ENCODE measurements around the gene CEP295NL. TPM values are rescaled to one million over a fixed set of nuclear protein-coding genes. Genes with fewer than 3 reads are reported as not detected.
A peak's percentile ranks its signal among the peaks of the same experiment; 100 is the strongest.

Gene CEP295NL
- total and polyA plus RNA-seq, 2 of the 13 experiments (the other 11 are each of a cell fraction or from before 2014, with no cell fraction given): not detected

GRCh38 chr17:78925662-78926555 lies 22.9 kb upstream of the CEP295NL start (continued):
- no peak for TF ChIP-seq SRSF9 (IDR thresholded peaks at IDR 0.05; ENCODE audit: borderline replicate concordance, insufficient read depth, low read depth, low read length, poor library complexity, severe bottlenecking)
- TF ChIP-seq TFE3 (CRISPR knock-in tag; IDR thresholded peaks at IDR 0.05): no peak; the same call in 1 of the 2 replicates
- no peak for TF ChIP-seq MTF1 (CRISPR knock-in tag; IDR thresholded peaks at IDR 0.05)
- TF ChIP-seq ZNF329 (CRISPR knock-in tag; IDR thresholded peaks at IDR 0.05; ENCODE audit: low read depth): no peak
- no peak for TF ChIP-seq ATF7-NPFF (CRISPR knock-in tag; IDR thresholded peaks at IDR 0.05; ENCODE audit: low read depth)
- TF ChIP-seq ASH2L (IDR thresholded peaks at IDR 0.05; ENCODE audit: insufficient read length, low read depth, low read length): peak; percentile 34
- TF ChIP-seq MTA1 (CRISPR knock-in tag; IDR thresholded peaks at IDR 0.05; ENCODE audit: borderline replicate concordance): peak; percentile 32
- no peak for TF ChIP-seq ZNF343 (CRISPR knock-in tag; IDR thresholded peaks at IDR 0.05)
- TF ChIP-seq MAFF (IDR thresholded peaks at IDR 0.05; ENCODE audit: low read depth, low read length): no peak
- no peak for TF ChIP-seq ZNF513 (CRISPR knock-in tag; conservative IDR thresholded peaks at IDR 0.05)
- TF ChIP-seq SATB2 (CRISPR knock-in tag; IDR thresholded peaks at IDR 0.05): no peak
- TF ChIP-seq SNRNP70 (IDR thresholded peaks at IDR 0.05; ENCODE audit: low read depth, low read length): no peak
- TF ChIP-seq GTF3A (CRISPR knock-in tag; conservative IDR thresholded peaks at IDR 0.05): no peak
- no peak for TF ChIP-seq HES4 (CRISPR knock-in tag; IDR thresholded peaks at IDR 0.05; ENCODE audit: borderline replicate concordance)
- no peak for TF ChIP-seq ZNF879 (CRISPR knock-in tag; IDR thresholded peaks at IDR 0.05)
- no peak for TF ChIP-seq MTF2 (CRISPR knock-in tag; IDR thresholded peaks at IDR 0.05; ENCODE audit: borderline replicate concordance)
- TF ChIP-seq RXRA (CRISPR knock-in tag; IDR thresholded peaks at IDR 0.05): 0 out of 2 replicates have a peak, but pooled peaks have one; percentile 34
- TF ChIP-seq NFYB (CRISPR knock-in tag; IDR thresholded peaks at IDR 0.05): 0 out of 2 replicates have a peak, but pooled peaks have one; percentile 51
- TF ChIP-seq MAFK (conservative IDR thresholded peaks at IDR 0.05 in 1 of 2, IDR thresholded peaks at IDR 0.05 in 1 of 2; ENCODE audit: low read length in 2 of 2): no peak
- no peak for TF ChIP-seq ZNF691 (CRISPR knock-in tag; IDR thresholded peaks at IDR 0.05; ENCODE audit: borderline replicate concordance, low read depth)
- TF ChIP-seq ZNF24 (IDR thresholded peaks at IDR 0.05): no peak
- TF ChIP-seq MXD4 (CRISPR knock-in tag; IDR thresholded peaks at IDR 0.05): 0 out of 2 replicates have a peak, but pooled peaks have one; percentile 42
- no peak for TF ChIP-seq AGO1 (IDR thresholded peaks at IDR 0.05; ENCODE audit: low read depth, low read length, poor library complexity, severe bottlenecking)
- no peak for TF ChIP-seq HMGA1 (CRISPR knock-in tag; conservative IDR thresholded peaks at IDR 0.05)
- TF ChIP-seq TFAP4 (IDR thresholded peaks at IDR 0.05; ENCODE audit: borderline replicate concordance, low read depth): 0 out of 2 replicates have a peak, but pooled peaks have one; percentile 31

Measured in HepG2 (cell line).